Mammary epithelial cell (primary cell): Measurements from ENCODE around the gene NUP133.

Experiments used
- CTCF ChIP-seq, 2 donors: IDR thresholded peaks in 1 of 2; conservative IDR thresholded peaks in 1 of 2; 2 replicates each; pipeline ENCODE4 v1.5.1; 2011 to 2012; ENCODE audit warnings: inconsistent platforms in 2 of 2, low read length in 2 of 2, mild to moderate bottlenecking in 2 of 2, control low read depth in 1 of 2, low read depth in 1 of 2; ENCODE audit not compliant: insufficient read depth in 1 of 2; ENCODE audit errors: extremely low read depth in 1 of 2
- EZH2 ChIP-seq: IDR thresholded peaks from 2 replicates; pipeline ENCODE4 v1.6.1; 2012; ENCODE audit warnings: low read length, inconsistent platforms, borderline replicate concordance

GRCh38 chr1:229448354-229448753 is 59.8 kb downstream of the NUP133 start:
- TF ChIP-seq CTCF (conservative IDR thresholded peaks at IDR 0.05 in 1 of 2, IDR thresholded peaks at IDR 0.05 in 1 of 2; ENCODE audit: extremely low read depth in 1 of 2, insufficient read depth in 1 of 2, low read depth in 1 of 2, low read length in 2 of 2) (no peak), EZH2 (no peak)
